HepG2 (cell line): ENCODE results near the gene TYROBP. TPM values are rescaled to one million over a fixed set of nuclear protein-coding genes. Genes with fewer than 3 reads are reported as not detected.
A peak's percentile ranks its signal among the peaks of the same experiment; 100 is the strongest.

Experiments
- ATAC-seq: fragments of 200-7000 bp; cut with Tn5 transposase; 3 replicates; pipeline ENCODE4 v1.9.1; 2020; ENCODE audit warnings: mild to moderate bottlenecking, moderate library complexity
- BruUV-seq: library from RNA; stranded (reverse); fragments of 400-500 nt; replicated peaks from 2 replicates; lab custom pipeline; 2021; lab: Mats Ljungman, UMichigan
- CTCF ChIA-PET: fragments of 300-600 bp; formaldehyde crosslinking; extraction: SDS; loops from one replicate; lab custom pipeline; 2021; ENCODE audit warnings: low total read pairs, inconsistent platforms, low intra/inter-chr PET ratio; lab: Yijun Ruan, JAX
- POLR2A ChIA-PET: fragments of 350-600 bp; sonication (Branson Sonifier 250); formaldehyde crosslinking; loops from one replicate; lab custom pipeline; 2020; ENCODE audit warnings: antibody characterized with exemption, inconsistent platforms; lab: Yijun Ruan, JAX
- DNase-seq: peaks from one replicate; pipeline ENCODE4 v3.0.0-alpha.2; 2015; ENCODE audit warnings: low spot score
- FAIRE-seq: peaks from 3 replicates; lab custom pipeline; 2011; peaks lifted over from hg19 to GRCh38; lab: Jason Lieb, UNC
- H2AFZ ChIP-seq: one replicate; pipeline ENCODE4 v1.6.1; 2011; ENCODE audit warnings: low read length, inconsistent platforms
- H3K27ac ChIP-seq: fragments of 300-600 bp; 3 replicates; pipeline ENCODE4 v1.8.0; 2011; ENCODE audit warnings: mixed run types, mild to moderate bottlenecking, mixed read lengths, low read length, inconsistent platforms; ENCODE audit not compliant: insufficient read depth; ENCODE audit errors: extremely low read length
- H3K27me3 ChIP-seq, 2 experiments: fragments of 200-600 bp in 1 of 2; 2 replicates in 1 of 2; 3 replicates in 1 of 2; pipeline versions ENCODE4 v1.6.0 to v1.8.0; 2011; ENCODE audit warnings: low read length in 2 of 2, mild to moderate bottlenecking in 2 of 2, moderate library complexity in 2 of 2, inconsistent platforms in 1 of 2; ENCODE audit not compliant: insufficient read depth in 2 of 2, control insufficient read depth in 1 of 2
- H3K36me3 ChIP-seq, 2 experiments: fragments of 200-600 bp in 1 of 2; replicated peaks in 1 of 2; 2 replicates in 1 of 2; 3 replicates in 1 of 2; pipeline versions ENCODE4 v1.5.1 to v1.8.0; 2011; ENCODE audit warnings: low read length in 2 of 2, inconsistent platforms in 1 of 2; ENCODE audit not compliant: insufficient read depth in 2 of 2, control insufficient read depth in 1 of 2
- H3K4me1 ChIP-seq: 2 replicates; pipeline ENCODE4 v1.5.1; 2012; ENCODE audit warnings: low read length, inconsistent platforms; ENCODE audit not compliant: insufficient read depth
- H3K4me2 ChIP-seq: 2 replicates; pipeline ENCODE4 v1.6.0; 2011; ENCODE audit warnings: low read depth, low read length, inconsistent platforms
- H3K4me3 ChIP-seq, 3 experiments: fragments of 200-600 bp in 1 of 3; sonication (generic), shearing (Covaris generic) in 1 of 3; replicated peaks in 1 of 3; 2 replicates each; pipeline ENCODE4 v1.5.1; 2011 to 2016; ENCODE audit warnings: low read length in 3 of 3, inconsistent platforms in 2 of 3, low read depth in 2 of 3, mild to moderate bottlenecking in 2 of 3, control low read depth in 1 of 3, mixed read lengths in 1 of 3; ENCODE audit not compliant: insufficient read depth in 1 of 3
- H3K79me2 ChIP-seq: one replicate; pipeline ENCODE4 v1.6.1; 2011; ENCODE audit warnings: low read length, inconsistent platforms; ENCODE audit not compliant: insufficient read depth
- H3K9ac ChIP-seq: 2 replicates; pipeline ENCODE4 v1.6.0; 2011; ENCODE audit warnings: mild to moderate bottlenecking, low read depth, low read length, inconsistent platforms; ENCODE audit not compliant: insufficient read depth
- H3K9me3 ChIP-seq: 2 replicates; pipeline ENCODE4 v1.5.1; 2012; ENCODE audit warnings: mild to moderate bottlenecking, low read length
- H4K20me1 ChIP-seq: 2 replicates; pipeline ENCODE4 v1.6.0; 2011; ENCODE audit warnings: inconsistent platforms, mild to moderate bottlenecking, low read length, moderate library complexity; ENCODE audit not compliant: insufficient read depth
- ZBTB33 ChIP-seq: sonication (generic); formaldehyde crosslinking; IDR thresholded peaks from 2 replicates; pipeline ENCODE4 v1.4.0; 2020; ENCODE audit warnings: missing genetic modification reagents
- ZNF296 ChIP-seq: sonication (generic); formaldehyde crosslinking; conservative IDR thresholded peaks from 2 replicates; pipeline ENCODE4 v1.5.0; 2020; ENCODE audit warnings: mild to moderate bottlenecking, missing genetic modification reagents
- ZNF318 ChIP-seq: sonication (generic); formaldehyde crosslinking; IDR thresholded peaks from 2 replicates; pipeline ENCODE4 v1.4.0; 2020; ENCODE audit warnings: mild to moderate bottlenecking, missing genetic modification reagents
- ZNF383 ChIP-seq: sonication (generic); formaldehyde crosslinking; IDR thresholded peaks from 2 replicates; pipeline ENCODE4 v1.4.0; 2020; ENCODE audit warnings: missing genetic modification reagents, mild to moderate bottlenecking, borderline replicate concordance
- ZNF501 ChIP-seq: sonication (generic); formaldehyde crosslinking; IDR thresholded peaks from 2 replicates; pipeline ENCODE4 v1.5.1; 2020; ENCODE audit warnings: mild to moderate bottlenecking, moderate library complexity, missing genetic modification reagents
- ZNF609 ChIP-seq: sonication (generic); formaldehyde crosslinking; IDR thresholded peaks from 2 replicates; pipeline ENCODE4 v1.4.0; 2020; ENCODE audit warnings: mild to moderate bottlenecking, missing genetic modification reagents, borderline replicate concordance
- WGBS: methylation state at CpG from one replicate; pipeline ENCODE4 v1.1.6; 2017; ENCODE audit warnings: low lambda C conversion rate; 5-methylcytosine and 5-hydroxymethylcytosine counted together
- in situ Hi-C: cut with HindIII; loops from 2 replicates; pipeline ENCODE4 v1.10.0; 2017; ENCODE audit warnings: low pct_unique_long_range_greater_than_20kb; ENCODE audit not compliant: extremely low pct_ligation_motif_present
- intact Hi-C: fragments of 100-400 bp; cut with micrococcal nuclease; formaldehyde crosslinking; loops from one replicate; pipeline ENCODE4 v1.10.0; 2022; ENCODE audit not compliant: unreplicated experiment
- polyA plus RNA-seq, 8 experiments: library from polyadenylated mRNA; depleted of rRNA in 3 of 8; stranded (reverse) in 7 of 8; unstranded in 1 of 8; fragments of >200 nt; fragmentation: Illumina TruSeq in 4 of 8; extraction: Trizol in 4 of 8; gene quantifications; 2 replicates each; pipeline versions ENCODE4 v1.2.1 to v1.2.3, GENCODE V29; 2011 to 2016; ENCODE audit warnings: low read depth in 4 of 8, missing spikeins in 1 of 8, mixed read lengths in 1 of 8; ENCODE audit not compliant: insufficient read depth in 1 of 8
- total RNA-seq, 5 experiments: library from RNA; depleted of rRNA; stranded (reverse); fragments of >200 nt; fragmentation: Illumina TruSeq; extraction: Trizol; gene quantifications; 2 replicates each; pipeline ENCODE4 v1.2.3, GENCODE V29; 2016; ENCODE audit warnings: low read depth in 1 of 5

Gene TYROBP
- total and polyA plus RNA-seq, 2 of the 13 experiments (the other 11 are each of a cell fraction or from before 2014, with no cell fraction given), result not detected

GRCh38 chr19:35931874-35932202 is 23.7 kb upstream of the TYROBP start:
- peak overlapping the region; percentile 12 for H2AFZ ChIP-seq
- H3K27me3 ChIP-seq, result no peaks in the 10 kb centered on the region; a peak in 2 of 5 replicates
- WGBS, result 7% methylated on average over 9 of the region's 9 CpGs
- ATAC-seq (no peak; the same call in 1 of the 3 replicates), FAIRE-seq (no peak), DNase-seq (no peak)
- H3K4me2 ChIP-seq, result peak overlapping the region; percentile 43; the same call in 1 of the 2 replicates
- no peaks in the 10 kb centered on the region for H3K9me3 ChIP-seq
- H3K4me1 ChIP-seq, result peaks cover 23% of the 10 kb centered on the region
- intact Hi-C loops, result loop anchor here (1.0 kb wide), 3 partner anchors 50 to 188 kb away; partner anchors contain the start of gene PRODH2
- H3K9ac ChIP-seq, result no peak overlapping the region
- no TSS peak for BruUV-seq
- H3K36me3 ChIP-seq, result no peaks in the 10 kb centered on the region
- ChIA-PET CTCF (interaction anchor here (1.0 to 2.1 kb wide), 3 partner anchors 50 to 238 kb away, joined by 3 to 36 read pairs (median 11); no protein-coding TSS in a partner anchor), POLR2A (interaction anchor here (1.0 to 1.3 kb wide), 4 partner anchors 31 to 191 kb away, joined by 3 to 7 read pairs (median 4); partner anchors contain the start of genes LIN37 and NFKBID)
- no peaks in the 10 kb centered on the region for H3K79me2 ChIP-seq
- H3K4me3 ChIP-seq, result no peak overlapping the region; a peak in 1 of 6 replicates
- no peaks in the 10 kb centered on the region for H4K20me1 ChIP-seq
- in situ Hi-C loops, result loop anchor here (10.0 kb wide), 1 partner anchor 47 kb away; no protein-coding TSS in a partner anchor
- no peak overlapping the region for H3K27ac ChIP-seq
- TF ChIP-seq ZNF296 (CRISPR knock-in tag), result no peak
- TF ChIP-seq ZNF318 (CRISPR knock-in tag), result 0 out of 2 replicates have a peak, but pooled peaks have one; percentile 8
- no peak for TF ChIP-seq ZNF383
- no peak for TF ChIP-seq ZBTB33 (CRISPR knock-in tag)
- TF ChIP-seq ZNF501 (CRISPR knock-in tag), result 0 out of 2 replicates have a peak, but pooled peaks have one; percentile 2
- 0 out of 2 replicates have a peak, but pooled peaks have one; percentile 0 for TF ChIP-seq ZNF609 (CRISPR knock-in tag)
